Smooth muscle cell (in vitro differentiated cells): ENCODE data around the gene GRWD1. TPM values are rescaled to one million over a fixed set of nuclear protein-coding genes. Genes with fewer than 3 reads are reported as not detected.

Experiments
- DNase-seq: peaks from one replicate; lab custom pipeline; 2025; ENCODE audit not compliant: unreplicated experiment; lab: John Stamatoyannopoulos, UW
- H2AFZ ChIP-seq: fragments of 200-600 bp; sonication (generic); 2 replicates; pipeline ENCODE4 v1.6.0; 2016; ENCODE audit warnings: antibody characterized with exemption, low read depth, mild to moderate bottlenecking
- H3F3A ChIP-seq: fragments of 200-600 bp; sonication (generic); 2 replicates; pipeline ENCODE4 v1.6.0; 2017; ENCODE audit warnings: antibody characterized with exemption, low read depth
- H3K27ac ChIP-seq: fragments of 200-600 bp; sonication (generic); 2 replicates; pipeline ENCODE4 v1.5.1; 2016; ENCODE audit warnings: low read depth, mild to moderate bottlenecking
- H3K27me3 ChIP-seq: fragments of 200-600 bp; sonication (generic); 2 replicates; pipeline ENCODE4 v1.6.1; 2016; ENCODE audit warnings: low read depth, mild to moderate bottlenecking
- H3K36me3 ChIP-seq: fragments of 200-600 bp; sonication (generic); 2 replicates; pipeline ENCODE4 v1.5.1; 2016; ENCODE audit warnings: low read depth
- H3K4me1 ChIP-seq: fragments of 200-600 bp; sonication (generic); 2 replicates; pipeline ENCODE4 v1.5.1; 2016; ENCODE audit warnings: low read depth
- H3K4me2 ChIP-seq: fragments of 200-600 bp; sonication (generic); 2 replicates; pipeline ENCODE4 v1.6.0; 2016; ENCODE audit warnings: mild to moderate bottlenecking
- H3K4me3 ChIP-seq: fragments of 200-600 bp; sonication (generic); 2 replicates; pipeline ENCODE4 v1.5.1; 2016; ENCODE audit warnings: mild to moderate bottlenecking
- H3K79me2 ChIP-seq: fragments of 200-600 bp; sonication (generic); 2 replicates; pipeline ENCODE4 v1.6.0; 2016; ENCODE audit warnings: low read depth, mild to moderate bottlenecking
- H3K9ac ChIP-seq: fragments of 200-600 bp; sonication (generic); 2 replicates; pipeline ENCODE4 v1.6.0; 2016; ENCODE audit warnings: low read depth
- H3K9me3 ChIP-seq: fragments of 200-600 bp; sonication (generic); replicated peaks from 2 replicates; pipeline ENCODE4 v1.5.1; 2016; ENCODE audit warnings: low read depth
- H4K20me1 ChIP-seq: fragments of 200-600 bp; sonication (generic); 2 replicates; pipeline ENCODE4 v1.6.0; 2016; ENCODE audit warnings: low read depth
- WGBS: methylation state at CpG from one replicate; pipeline ENCODE4 v1.1.7; 2016; ENCODE audit warnings: low lambda C conversion rate; 5-methylcytosine and 5-hydroxymethylcytosine counted together
- polyA plus RNA-seq: library from polyadenylated mRNA; unstranded; fragments of >200 nt; fragmentation: Nextera tagmentation; extraction: Ambion mirVana; gene quantifications from 2 replicates; pipeline ENCODE4 v1.2.1, GENCODE V29; 2016
- total RNA-seq: library from RNA; depleted of rRNA; stranded (reverse); fragments of >200 nt; gene quantifications from 2 replicates; pipeline ENCODE4 v1.2.3, GENCODE V29; 2014
- TF ChIP-seq, protein P1 (sequence below): fragments of 200-600 bp; sonication (generic); IDR thresholded peaks from 2 replicates; pipeline ENCODE4 v1.5.1; 2017; ENCODE audit warnings: borderline replicate concordance, mild to moderate bottlenecking, antibody characterized with exemption; ENCODE audit not compliant: insufficient read depth, poor library complexity, severe bottlenecking

GRWD1 gene
- total and polyA plus RNA-seq, 2 experiments from 2014 or later, result 22.1 to 23.6 TPM

DNA sequence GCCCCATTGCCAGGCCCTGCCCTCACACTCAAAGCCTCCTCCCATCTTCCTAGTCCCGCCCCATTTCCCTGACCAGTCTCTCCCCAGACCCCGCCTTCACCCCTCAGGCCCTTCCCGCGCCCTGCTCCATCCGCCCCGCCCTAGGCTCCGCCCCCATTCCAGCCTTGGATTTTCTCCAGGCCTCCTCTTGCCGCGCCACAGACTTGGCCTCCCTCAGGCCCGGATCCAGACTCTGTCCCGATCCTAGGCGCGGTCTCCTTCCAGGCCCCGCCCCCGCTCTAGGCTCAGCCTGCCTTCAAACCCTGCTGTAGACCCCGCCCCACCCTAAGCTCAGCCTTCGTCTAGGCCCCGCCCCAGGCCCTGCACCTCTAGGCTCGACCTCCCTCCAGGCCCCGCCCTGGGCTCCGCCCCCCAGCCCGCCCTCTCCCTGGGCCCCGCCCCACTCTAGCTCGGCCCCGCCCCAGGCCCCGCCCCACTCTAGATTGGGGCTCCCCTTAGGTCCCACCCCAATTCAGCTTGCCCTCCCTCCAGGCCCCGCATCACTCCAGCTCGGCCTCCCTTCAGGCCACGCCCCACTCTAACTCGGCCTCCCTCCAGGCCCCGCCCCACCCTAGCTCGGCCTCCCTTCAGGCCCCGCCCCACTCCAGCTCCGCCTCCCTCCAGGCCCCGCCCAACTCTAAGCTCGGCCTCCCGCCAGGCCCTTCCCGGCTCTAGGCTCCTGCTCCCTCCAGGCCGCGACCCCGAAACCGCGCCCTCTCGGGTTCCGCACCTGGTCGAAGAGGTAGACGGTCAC is 47.3 kb downstream of the GRWD1 start:
- H3K4me3 ChIP-seq, result peak overlapping the region; percentile 68
- H3K36me3 ChIP-seq, result no peaks in the 10 kb centered on the region
- peaks cover 7% of the 10 kb centered on the region for H3K4me1 ChIP-seq
- H3F3A ChIP-seq, result peaks cover 6% of the 10 kb centered on the region
- WGBS, result 3% methylated on average over 26 of the region's 47 CpGs
- H2AFZ ChIP-seq, result no peak overlapping the region
- no peaks in the 10 kb centered on the region for H3K79me2 ChIP-seq
- H3K27ac ChIP-seq, result no peak overlapping the region
- peak; percentile 97 for DNase-seq
- peak overlapping the region; percentile 84 for H3K4me2 ChIP-seq
- H3K27me3 ChIP-seq, result no peaks in the 10 kb centered on the region
- TF ChIP-seq, protein P1, sequence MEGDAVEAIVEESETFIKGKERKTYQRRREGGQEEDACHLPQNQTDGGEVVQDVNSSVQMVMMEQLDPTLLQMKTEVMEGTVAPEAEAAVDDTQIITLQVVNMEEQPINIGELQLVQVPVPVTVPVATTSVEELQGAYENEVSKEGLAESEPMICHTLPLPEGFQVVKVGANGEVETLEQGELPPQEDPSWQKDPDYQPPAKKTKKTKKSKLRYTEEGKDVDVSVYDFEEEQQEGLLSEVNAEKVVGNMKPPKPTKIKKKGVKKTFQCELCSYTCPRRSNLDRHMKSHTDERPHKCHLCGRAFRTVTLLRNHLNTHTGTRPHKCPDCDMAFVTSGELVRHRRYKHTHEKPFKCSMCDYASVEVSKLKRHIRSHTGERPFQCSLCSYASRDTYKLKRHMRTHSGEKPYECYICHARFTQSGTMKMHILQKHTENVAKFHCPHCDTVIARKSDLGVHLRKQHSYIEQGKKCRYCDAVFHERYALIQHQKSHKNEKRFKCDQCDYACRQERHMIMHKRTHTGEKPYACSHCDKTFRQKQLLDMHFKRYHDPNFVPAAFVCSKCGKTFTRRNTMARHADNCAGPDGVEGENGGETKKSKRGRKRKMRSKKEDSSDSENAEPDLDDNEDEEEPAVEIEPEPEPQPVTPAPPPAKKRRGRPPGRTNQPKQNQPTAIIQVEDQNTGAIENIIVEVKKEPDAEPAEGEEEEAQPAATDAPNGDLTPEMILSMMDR, result no peak
- no peaks in the 10 kb centered on the region for H4K20me1 ChIP-seq
- H3K9me3 ChIP-seq, result no peaks in the 10 kb centered on the region
- H3K9ac ChIP-seq, result peak overlapping the region; percentile 68

DNA sequence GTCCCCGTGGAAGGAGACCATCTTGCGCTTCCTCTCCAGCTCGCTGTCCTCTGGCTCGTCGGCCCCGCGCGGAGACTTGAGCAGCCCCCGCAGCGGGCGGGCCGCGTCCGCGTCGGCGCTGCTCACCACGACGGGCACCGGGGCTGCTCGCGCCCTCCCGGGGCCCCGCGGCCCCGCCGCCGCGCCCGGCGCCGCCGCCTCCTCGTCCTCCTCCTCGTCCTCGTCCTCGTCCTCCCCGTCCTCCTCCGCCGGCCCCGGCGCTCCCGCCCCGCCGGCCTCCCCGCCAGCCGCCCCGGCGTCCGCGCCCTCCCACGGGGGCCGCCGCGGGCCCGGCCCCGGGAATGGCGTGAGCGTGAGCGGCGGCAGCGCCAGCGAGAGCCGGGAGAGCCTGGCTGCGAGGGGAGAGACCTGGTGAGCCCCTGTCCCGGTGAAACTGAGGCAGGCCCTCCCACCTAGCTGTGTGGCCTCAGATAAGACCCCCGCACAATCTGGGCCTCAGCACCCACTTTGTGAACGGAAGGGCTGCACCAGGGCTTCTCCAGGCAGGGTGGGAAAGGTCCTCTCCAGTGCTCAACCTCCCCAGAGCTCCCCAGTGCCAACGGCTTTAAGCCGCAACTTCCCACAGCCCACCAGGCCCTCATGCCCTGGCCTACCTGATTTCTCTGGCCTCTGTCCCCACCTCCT is 48.1 kb downstream of the GRWD1 start:
- TF ChIP-seq, protein P1, result no peak
- peaks cover 6% of the 10 kb centered on the region for H3F3A ChIP-seq
- H3K4me2 ChIP-seq, result peak overlapping the region; percentile 86
- H3K27ac ChIP-seq, result no peak overlapping the region
- DNase-seq, result no peak
- no peaks in the 10 kb centered on the region for H3K9me3 ChIP-seq
- 13% methylated on average over 15 of the region's 70 CpGs for WGBS
- peaks cover 7% of the 10 kb centered on the region for H3K4me1 ChIP-seq
- no peaks in the 10 kb centered on the region for H3K79me2 ChIP-seq
- peak overlapping the region; percentile 68 for H3K4me3 ChIP-seq
- no peak overlapping the region for H2AFZ ChIP-seq
- H3K9ac ChIP-seq, result peak overlapping the region; percentile 68
- H3K36me3 ChIP-seq, result no peaks in the 10 kb centered on the region
- no peaks in the 10 kb centered on the region for H3K27me3 ChIP-seq
- no peaks in the 10 kb centered on the region for H4K20me1 ChIP-seq

DNA sequence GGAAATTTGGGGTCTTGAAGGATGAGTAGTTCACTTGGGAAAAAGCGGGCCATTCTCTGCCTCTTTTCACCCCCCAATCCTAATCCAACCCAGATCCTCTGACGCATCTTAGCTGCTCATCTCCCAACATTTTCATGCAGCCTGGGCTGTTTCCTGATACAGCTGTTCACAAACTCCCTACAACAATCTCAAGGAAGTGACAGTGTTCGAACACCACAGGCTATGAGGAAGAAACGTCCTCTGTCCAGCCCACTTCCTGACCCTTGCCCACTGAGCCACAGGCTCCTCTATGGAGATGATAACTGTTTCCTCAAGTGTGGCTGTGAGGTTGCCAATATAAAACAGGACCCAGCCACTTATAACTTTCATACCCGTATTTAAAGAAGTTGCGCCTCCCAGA is 49.6 kb downstream of the GRWD1 start:
- H3K9ac ChIP-seq, result no peak overlapping the region
- WGBS, result 67% methylated on average over 6 of the region's 6 CpGs
- H3K9me3 ChIP-seq, result no peaks in the 10 kb centered on the region
- no peaks in the 10 kb centered on the region for H3K36me3 ChIP-seq
- TF ChIP-seq, protein P1, result no peak
- H3K79me2 ChIP-seq, result no peaks in the 10 kb centered on the region
- no peak overlapping the region for H3K27ac ChIP-seq
- no peak for DNase-seq
- H3K4me3 ChIP-seq, result no peak overlapping the region
- no peak overlapping the region for H2AFZ ChIP-seq
- H3K4me2 ChIP-seq, result no peak overlapping the region
- H4K20me1 ChIP-seq, result no peaks in the 10 kb centered on the region
- H3K27me3 ChIP-seq, result no peaks in the 10 kb centered on the region
- H3F3A ChIP-seq, result peaks cover 6% of the 10 kb centered on the region
- peaks cover 7% of the 10 kb centered on the region for H3K4me1 ChIP-seq
